ENCODE data around the gene KCNJ2.

DNA sequence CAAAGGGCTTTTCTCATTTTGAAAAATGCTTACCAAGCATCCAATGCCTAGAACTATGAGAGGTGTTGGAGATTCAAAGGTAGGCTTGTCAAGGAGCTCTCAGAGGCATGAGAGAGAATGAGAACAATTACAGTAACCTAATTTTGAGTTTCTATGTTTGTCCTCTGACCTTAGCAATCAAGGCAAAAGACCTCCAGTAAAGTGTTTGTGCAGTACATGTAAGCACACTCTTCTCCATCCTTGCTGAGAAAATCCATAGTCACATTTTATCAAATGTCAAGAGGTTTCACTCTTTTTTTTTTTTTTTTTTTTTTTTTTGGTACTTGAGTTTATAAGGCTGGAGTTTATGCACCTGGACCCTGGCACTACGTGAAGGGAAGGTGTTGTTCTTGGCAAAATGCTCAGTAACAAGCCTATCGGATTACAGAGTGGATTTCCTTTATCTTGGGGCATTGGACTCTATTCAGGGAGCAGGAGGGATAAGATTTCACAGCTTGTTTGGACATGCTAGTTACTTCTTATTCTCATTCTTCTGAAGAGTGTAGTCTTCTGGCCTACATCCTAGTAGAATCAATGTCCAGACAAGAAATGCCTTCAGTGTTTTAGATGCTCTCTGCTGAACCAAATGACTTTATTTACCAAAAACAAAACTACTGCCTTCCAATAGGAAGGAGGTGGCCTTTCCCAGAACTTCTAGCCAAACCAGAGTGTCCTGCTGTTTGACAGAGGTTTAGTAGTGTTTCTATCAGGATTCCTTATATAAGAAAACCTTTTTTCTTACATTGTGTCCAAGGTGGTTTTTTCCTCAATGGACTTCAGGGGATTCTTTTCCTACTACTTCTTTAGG is 21.9 kb downstream of the KCNJ2 start:
- TF ChIP-seq YY1 (IDR thresholded peaks at IDR 0.05; ENCODE audit: extremely low read depth, insufficient replicate concordance, low read depth, low read length) = no peak
- TF ChIP-seq, protein P1, sequence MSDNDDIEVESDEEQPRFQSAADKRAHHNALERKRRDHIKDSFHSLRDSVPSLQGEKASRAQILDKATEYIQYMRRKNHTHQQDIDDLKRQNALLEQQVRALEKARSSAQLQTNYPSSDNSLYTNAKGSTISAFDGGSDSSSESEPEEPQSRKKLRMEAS (IDR thresholded peaks at IDR 0.05) = no peak
- TF ChIP-seq EZH2phosphoT487 (IDR thresholded peaks at IDR 0.05; ENCODE audit: borderline replicate concordance) = no peak
- TF ChIP-seq, protein P2, sequence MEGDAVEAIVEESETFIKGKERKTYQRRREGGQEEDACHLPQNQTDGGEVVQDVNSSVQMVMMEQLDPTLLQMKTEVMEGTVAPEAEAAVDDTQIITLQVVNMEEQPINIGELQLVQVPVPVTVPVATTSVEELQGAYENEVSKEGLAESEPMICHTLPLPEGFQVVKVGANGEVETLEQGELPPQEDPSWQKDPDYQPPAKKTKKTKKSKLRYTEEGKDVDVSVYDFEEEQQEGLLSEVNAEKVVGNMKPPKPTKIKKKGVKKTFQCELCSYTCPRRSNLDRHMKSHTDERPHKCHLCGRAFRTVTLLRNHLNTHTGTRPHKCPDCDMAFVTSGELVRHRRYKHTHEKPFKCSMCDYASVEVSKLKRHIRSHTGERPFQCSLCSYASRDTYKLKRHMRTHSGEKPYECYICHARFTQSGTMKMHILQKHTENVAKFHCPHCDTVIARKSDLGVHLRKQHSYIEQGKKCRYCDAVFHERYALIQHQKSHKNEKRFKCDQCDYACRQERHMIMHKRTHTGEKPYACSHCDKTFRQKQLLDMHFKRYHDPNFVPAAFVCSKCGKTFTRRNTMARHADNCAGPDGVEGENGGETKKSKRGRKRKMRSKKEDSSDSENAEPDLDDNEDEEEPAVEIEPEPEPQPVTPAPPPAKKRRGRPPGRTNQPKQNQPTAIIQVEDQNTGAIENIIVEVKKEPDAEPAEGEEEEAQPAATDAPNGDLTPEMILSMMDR (IDR thresholded peaks at IDR 0.05 in 2 of 3, conservative IDR thresholded peaks at IDR 0.05 in 1 of 3; ENCODE audit: borderline replicate concordance in 1 of 3, insufficient read depth in 1 of 3, low read depth in 2 of 3, low read length in 2 of 3) = no peak
- no peak for TF ChIP-seq TCF7L2 (IDR thresholded peaks at IDR 0.05; ENCODE audit: borderline replicate concordance, extremely low read depth, insufficient read depth, insufficient read length)
- no peak for TF ChIP-seq POLR2A (IDR thresholded peaks at IDR 0.05; ENCODE audit: borderline replicate concordance, extremely low read depth, insufficient read depth, insufficient read length)
- TF ChIP-seq EGR1 (IDR thresholded peaks at IDR 0.05; ENCODE audit: low read depth) = no peak
- no peak for TF ChIP-seq EZH2 (IDR thresholded peaks at IDR 0.05)
- no peak for TF ChIP-seq REST (IDR thresholded peaks at IDR 0.05; ENCODE audit: low read depth)

Measured in HCT116 (cell line).